Neural crest cell (in vitro differentiated cells): ENCODE measurements around the gene SREK1IP1. TPM values are rescaled to one million over a fixed set of nuclear protein-coding genes. Genes with fewer than 3 reads are reported as not detected.
A peak's percentile ranks its signal among the peaks of the same experiment; 100 is the strongest.

Source experiments
- DNase-seq: peaks from one replicate; pipeline ENCODE4 v3.0.0; 2021; ENCODE audit warnings: low read depth, mixed read lengths, low spot score
- H3K27ac Mint-ChIP-seq: one replicate; pipeline ENCODE4 v1.8.0; 2021; ENCODE audit warnings: mild to moderate bottlenecking, mixed read lengths; ENCODE audit not compliant: unreplicated experiment
- H3K27me3 Mint-ChIP-seq: 2 replicates; pipeline ENCODE4 v1.8.0; 2021; ENCODE audit warnings: low read depth, mild to moderate bottlenecking, mixed read lengths
- H3K36me3 Mint-ChIP-seq: 2 replicates; pipeline ENCODE4 v1.8.0; 2021; ENCODE audit warnings: low read depth, mild to moderate bottlenecking, mixed read lengths
- H3K4me1 Mint-ChIP-seq: 2 replicates; pipeline ENCODE4 v1.8.0; 2021; ENCODE audit warnings: mixed read lengths
- H3K4me3 Mint-ChIP-seq: one replicate; pipeline ENCODE4 v1.8.0; 2021; ENCODE audit warnings: mild to moderate bottlenecking, mixed read lengths
- H3K9me3 Mint-ChIP-seq: 2 replicates; pipeline ENCODE4 v1.8.0; 2021; ENCODE audit warnings: mixed read lengths
- total RNA-seq: library from RNA; stranded (reverse); gene quantifications from 2 replicates; pipeline ENCODE4 v1.2.1, GENCODE V29; 2021
- TF ChIP-seq, protein P1 (sequence below): fragments of 200-600 bp; sonication (generic); conservative IDR thresholded peaks from 2 replicates; pipeline ENCODE4 v1.5.0; 2021; ENCODE audit warnings: antibody characterized with exemption, mild to moderate bottlenecking

Gene SREK1IP1
- total RNA-seq, 1 donor from 2014 or later = 26.4 TPM

DNA sequence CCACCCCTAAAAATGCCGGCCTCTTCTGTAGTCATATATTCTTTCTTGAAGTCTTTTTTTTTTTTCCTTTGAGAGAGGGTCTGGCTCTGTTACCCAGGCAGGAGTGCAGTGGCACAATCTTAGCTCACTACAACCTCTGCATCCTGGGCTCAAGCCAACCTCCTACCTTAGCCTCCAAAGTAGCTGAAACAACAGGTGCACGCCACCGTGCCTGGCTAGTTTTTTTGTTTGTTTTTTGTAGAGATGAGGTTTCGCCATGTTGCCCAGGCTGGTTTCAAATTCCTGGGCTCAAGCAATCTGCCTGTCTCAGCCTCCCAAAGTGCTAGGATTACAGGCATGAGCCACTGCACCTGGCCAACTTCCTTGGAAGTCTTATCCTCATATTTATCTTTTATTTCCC is 19.1 kb downstream of the SREK1IP1 start:
- Mint-ChIP-seq H3K36me3 (peaks cover 2% of the 10 kb centered on the region), H3K4me3 (no peak overlapping the region), H3K27ac (no peak overlapping the region), H3K9me3 (no peaks in the 10 kb centered on the region), H3K4me1 (no peaks in the 10 kb centered on the region), H3K27me3 (no peaks in the 10 kb centered on the region)
- DNase-seq = no peak
- TF ChIP-seq, protein P1, sequence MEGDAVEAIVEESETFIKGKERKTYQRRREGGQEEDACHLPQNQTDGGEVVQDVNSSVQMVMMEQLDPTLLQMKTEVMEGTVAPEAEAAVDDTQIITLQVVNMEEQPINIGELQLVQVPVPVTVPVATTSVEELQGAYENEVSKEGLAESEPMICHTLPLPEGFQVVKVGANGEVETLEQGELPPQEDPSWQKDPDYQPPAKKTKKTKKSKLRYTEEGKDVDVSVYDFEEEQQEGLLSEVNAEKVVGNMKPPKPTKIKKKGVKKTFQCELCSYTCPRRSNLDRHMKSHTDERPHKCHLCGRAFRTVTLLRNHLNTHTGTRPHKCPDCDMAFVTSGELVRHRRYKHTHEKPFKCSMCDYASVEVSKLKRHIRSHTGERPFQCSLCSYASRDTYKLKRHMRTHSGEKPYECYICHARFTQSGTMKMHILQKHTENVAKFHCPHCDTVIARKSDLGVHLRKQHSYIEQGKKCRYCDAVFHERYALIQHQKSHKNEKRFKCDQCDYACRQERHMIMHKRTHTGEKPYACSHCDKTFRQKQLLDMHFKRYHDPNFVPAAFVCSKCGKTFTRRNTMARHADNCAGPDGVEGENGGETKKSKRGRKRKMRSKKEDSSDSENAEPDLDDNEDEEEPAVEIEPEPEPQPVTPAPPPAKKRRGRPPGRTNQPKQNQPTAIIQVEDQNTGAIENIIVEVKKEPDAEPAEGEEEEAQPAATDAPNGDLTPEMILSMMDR = no peak

DNA sequence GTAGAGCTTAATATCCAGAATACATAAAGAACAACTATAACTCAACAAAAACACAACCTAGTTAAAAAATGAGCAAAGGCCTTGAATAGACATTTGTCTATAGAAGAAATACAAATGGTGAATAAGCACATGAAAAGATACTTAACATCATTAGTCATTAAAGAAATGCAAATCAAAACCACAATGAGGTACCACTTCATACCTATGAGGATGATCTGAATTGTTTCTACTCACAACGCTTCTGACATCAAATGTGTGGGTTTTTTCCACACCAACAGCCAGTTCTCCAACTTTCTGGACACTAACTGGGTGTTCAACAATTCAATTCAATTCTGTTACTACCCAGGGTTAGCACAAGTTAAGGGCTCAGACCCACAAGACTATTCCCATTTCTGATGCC is 22.0 kb downstream of the SREK1IP1 start:
- no peak for DNase-seq
- TF ChIP-seq, protein P1 = no peak
- Mint-ChIP-seq H3K4me1 (no peaks in the 10 kb centered on the region), H3K4me3 (no peak overlapping the region), H3K27me3 (no peaks in the 10 kb centered on the region), H3K36me3 (peaks cover 5% of the 10 kb centered on the region), H3K27ac (no peak overlapping the region), H3K9me3 (no peaks in the 10 kb centered on the region)

GRCh38 chr5:64744914-64745313 is 23.6 kb downstream of the SREK1IP1 start:
- TF ChIP-seq, protein P1 = no peak
- Mint-ChIP-seq H3K4me1 (no peaks in the 10 kb centered on the region), H3K9me3 (no peaks in the 10 kb centered on the region), H3K27me3 (no peaks in the 10 kb centered on the region), H3K27ac (peak overlapping the region; percentile 75), H3K4me3 (no peak overlapping the region), H3K36me3 (peaks cover 5% of the 10 kb centered on the region)
- no peak for DNase-seq

DNA sequence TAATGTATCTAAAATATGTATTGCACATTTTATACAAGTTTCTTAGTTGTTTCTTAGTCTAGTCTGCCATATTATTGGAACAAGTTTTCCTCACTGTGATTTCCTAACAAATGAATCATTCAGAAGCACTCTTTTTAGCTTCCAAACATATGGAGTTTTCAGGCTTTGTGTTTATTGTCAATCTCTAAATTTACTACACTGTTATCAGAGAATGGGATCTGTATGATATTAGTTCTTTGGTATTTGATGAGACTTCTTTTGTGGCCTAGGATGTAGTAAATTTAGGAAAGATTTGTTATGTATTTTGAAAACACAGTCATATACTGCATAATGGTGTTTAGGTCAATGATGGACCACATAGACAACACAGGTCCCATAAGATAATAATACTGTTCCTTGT is 25.7 kb downstream of the SREK1IP1 start:
- peaks cover 5% of the 10 kb centered on the region for H3K36me3 Mint-ChIP-seq
- TF ChIP-seq, protein P1 = no peak
- no peak overlapping the region for H3K4me3 Mint-ChIP-seq
- H3K27me3 Mint-ChIP-seq = no peaks in the 10 kb centered on the region
- no peaks in the 10 kb centered on the region for H3K4me1 Mint-ChIP-seq
- no peak overlapping the region for H3K27ac Mint-ChIP-seq
- no peak for DNase-seq
- H3K9me3 Mint-ChIP-seq = no peaks in the 10 kb centered on the region

DNA sequence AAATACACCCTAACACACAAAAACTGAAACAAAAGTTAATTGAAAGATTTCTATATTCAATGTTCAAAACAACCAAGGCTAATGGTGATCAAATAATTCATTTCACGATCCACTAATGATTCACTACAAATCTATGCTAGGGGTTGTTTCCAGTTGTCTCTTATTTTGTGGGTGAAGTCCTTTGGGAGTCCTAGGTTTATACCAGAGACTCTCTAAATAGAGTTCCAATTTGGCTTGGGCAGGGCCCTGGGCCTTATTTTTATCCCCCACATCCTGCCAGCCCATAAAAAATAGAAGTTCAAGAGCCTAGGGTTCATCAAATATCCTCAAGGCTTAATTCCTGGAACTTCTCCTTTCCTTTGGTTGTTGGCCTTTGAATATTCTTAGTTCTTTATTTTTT is 26.1 kb downstream of the SREK1IP1 start:
- H3K27ac Mint-ChIP-seq = no peak overlapping the region
- DNase-seq = no peak
- peaks cover 5% of the 10 kb centered on the region for H3K36me3 Mint-ChIP-seq
- H3K4me3 Mint-ChIP-seq = no peak overlapping the region
- H3K27me3 Mint-ChIP-seq = no peaks in the 10 kb centered on the region
- TF ChIP-seq, protein P1 = no peak
- no peaks in the 10 kb centered on the region for H3K9me3 Mint-ChIP-seq
- no peaks in the 10 kb centered on the region for H3K4me1 Mint-ChIP-seq

DNA sequence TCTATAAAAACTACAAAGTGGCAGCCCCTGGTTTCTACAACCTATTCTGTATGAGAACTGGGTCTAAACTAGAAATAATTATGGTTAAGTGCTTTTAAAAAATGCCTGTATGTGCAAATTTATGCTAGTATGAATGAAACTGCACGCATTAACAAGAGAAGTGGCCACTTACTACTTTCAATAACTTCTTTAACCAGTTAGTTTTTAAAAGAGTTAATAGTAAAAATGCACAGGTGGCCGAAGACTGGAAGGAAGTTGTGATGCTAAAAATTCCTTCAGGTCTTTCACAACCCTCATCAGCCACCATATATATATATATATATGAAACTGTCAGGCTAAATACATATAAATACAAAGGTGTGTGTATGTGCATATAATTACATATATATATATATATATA is 41.3 kb downstream of the SREK1IP1 start:
- Mint-ChIP-seq H3K9me3 (peaks cover 5% of the 10 kb centered on the region), H3K27me3 (no peaks in the 10 kb centered on the region), H3K36me3 (peaks cover 23% of the 10 kb centered on the region), H3K27ac (no peak overlapping the region), H3K4me3 (no peak overlapping the region), H3K4me1 (no peaks in the 10 kb centered on the region)
- TF ChIP-seq, protein P1 = no peak
- DNase-seq = no peak
